ENCODE data around the gene C16orf96.
"Not testable (repeated sequence)": the region's sequence is repeated elsewhere in the genome, so short reads cannot be mapped to it uniquely, and the experiment has no call there.

Gene C16orf96

DNA sequence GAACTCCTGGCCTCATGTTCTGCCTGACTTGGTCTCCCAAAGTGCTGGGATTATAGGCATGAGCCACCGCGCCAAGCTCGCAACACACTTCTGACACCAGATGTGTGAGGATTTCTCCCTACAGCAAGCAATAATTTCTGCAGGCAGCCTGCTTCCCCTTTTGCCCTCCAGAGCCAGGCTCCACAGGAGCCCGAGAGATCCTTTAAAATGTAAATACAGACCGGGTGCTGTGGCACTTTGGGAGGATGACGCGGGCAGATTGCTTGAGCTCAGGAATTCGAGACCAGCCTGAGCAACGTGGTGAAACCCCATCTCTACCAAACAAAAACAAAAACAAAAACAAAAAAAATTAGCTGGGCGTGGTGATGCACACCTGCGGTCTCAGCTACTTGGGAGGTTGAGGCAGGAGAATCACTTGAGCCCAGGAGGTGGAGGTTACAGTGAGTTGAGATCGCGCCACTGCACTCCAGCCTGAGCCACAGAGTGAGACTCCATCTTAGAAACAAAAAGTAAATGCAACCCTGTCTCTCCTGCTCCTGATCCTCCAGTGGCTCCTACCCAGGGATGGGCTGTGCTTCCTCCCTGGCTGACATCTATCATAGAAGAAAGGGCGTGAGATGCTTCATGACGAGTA, 14.7 kb downstream of the C16orf96 start:
- DNase-seq (ENCODE audit: low spot score) = no peak
- TF ChIP-seq, protein P1, sequence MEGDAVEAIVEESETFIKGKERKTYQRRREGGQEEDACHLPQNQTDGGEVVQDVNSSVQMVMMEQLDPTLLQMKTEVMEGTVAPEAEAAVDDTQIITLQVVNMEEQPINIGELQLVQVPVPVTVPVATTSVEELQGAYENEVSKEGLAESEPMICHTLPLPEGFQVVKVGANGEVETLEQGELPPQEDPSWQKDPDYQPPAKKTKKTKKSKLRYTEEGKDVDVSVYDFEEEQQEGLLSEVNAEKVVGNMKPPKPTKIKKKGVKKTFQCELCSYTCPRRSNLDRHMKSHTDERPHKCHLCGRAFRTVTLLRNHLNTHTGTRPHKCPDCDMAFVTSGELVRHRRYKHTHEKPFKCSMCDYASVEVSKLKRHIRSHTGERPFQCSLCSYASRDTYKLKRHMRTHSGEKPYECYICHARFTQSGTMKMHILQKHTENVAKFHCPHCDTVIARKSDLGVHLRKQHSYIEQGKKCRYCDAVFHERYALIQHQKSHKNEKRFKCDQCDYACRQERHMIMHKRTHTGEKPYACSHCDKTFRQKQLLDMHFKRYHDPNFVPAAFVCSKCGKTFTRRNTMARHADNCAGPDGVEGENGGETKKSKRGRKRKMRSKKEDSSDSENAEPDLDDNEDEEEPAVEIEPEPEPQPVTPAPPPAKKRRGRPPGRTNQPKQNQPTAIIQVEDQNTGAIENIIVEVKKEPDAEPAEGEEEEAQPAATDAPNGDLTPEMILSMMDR (IDR thresholded peaks at IDR 0.05; ENCODE audit: borderline replicate concordance, control extremely low read depth, extremely low read depth, insufficient read depth, missing control alignments) = no peak

DNA sequence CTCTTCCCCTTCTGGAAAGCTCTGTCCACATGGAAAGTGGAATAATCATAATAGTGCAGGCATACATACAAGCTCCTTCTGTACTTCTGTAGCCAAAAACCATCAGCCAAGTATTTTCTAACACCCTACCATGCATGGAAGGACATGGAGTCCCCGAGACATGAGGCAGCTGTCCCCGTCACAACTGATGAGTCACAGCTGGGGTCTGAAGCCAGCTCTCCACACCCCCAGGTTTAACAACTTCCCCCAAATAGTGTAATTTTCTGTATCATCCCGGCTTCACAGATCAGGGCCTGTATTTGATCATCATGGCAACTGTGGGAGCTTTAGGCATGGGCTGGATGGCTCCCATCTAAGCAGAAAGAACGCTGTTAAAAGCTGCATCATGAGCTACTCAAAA, 16.6 kb downstream of the C16orf96 start:
- DNase-seq (ENCODE audit: low spot score) = peak; percentile 12
- in situ Hi-C loops (cut with MboI; ENCODE audit: low sequenced_read_pairs, unreplicated experiment) = no loop called here

More for the DNA sequence above, 14.7 kb downstream of the C16orf96 start:
- in situ Hi-C loops (cut with MboI; ENCODE audit: low sequenced_read_pairs, unreplicated experiment) = no loop called here

DNA sequence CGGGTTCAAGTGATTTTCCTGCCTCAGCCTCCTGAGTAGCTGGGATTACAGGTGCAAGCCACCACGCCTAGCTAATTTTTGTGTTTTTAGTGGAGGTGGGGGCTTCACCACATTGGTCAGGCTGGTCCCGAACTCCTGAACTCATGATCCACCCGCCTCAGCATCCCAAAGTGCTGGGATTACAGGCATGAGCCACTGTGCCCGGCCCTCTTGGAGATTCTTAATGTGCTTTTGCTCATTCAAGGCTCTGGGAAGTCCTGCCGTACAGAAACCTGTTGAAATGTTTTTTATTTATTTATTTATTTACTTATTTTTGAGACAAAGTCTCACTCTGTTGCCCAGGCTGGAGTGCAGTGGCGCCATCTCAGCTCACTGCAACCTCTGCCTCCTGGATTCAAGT, 17.8 kb downstream of the C16orf96 start:
- in situ Hi-C loops (cut with MboI; ENCODE audit: low sequenced_read_pairs, unreplicated experiment); DNase-seq (ENCODE audit: low spot score): not testable (repeated sequence)

More for the DNA sequence above, 16.6 kb downstream of the C16orf96 start:
- TF ChIP-seq, protein P1 (IDR thresholded peaks at IDR 0.05; ENCODE audit: borderline replicate concordance, control extremely low read depth, extremely low read depth, insufficient read depth, missing control alignments) = no peak

DNA sequence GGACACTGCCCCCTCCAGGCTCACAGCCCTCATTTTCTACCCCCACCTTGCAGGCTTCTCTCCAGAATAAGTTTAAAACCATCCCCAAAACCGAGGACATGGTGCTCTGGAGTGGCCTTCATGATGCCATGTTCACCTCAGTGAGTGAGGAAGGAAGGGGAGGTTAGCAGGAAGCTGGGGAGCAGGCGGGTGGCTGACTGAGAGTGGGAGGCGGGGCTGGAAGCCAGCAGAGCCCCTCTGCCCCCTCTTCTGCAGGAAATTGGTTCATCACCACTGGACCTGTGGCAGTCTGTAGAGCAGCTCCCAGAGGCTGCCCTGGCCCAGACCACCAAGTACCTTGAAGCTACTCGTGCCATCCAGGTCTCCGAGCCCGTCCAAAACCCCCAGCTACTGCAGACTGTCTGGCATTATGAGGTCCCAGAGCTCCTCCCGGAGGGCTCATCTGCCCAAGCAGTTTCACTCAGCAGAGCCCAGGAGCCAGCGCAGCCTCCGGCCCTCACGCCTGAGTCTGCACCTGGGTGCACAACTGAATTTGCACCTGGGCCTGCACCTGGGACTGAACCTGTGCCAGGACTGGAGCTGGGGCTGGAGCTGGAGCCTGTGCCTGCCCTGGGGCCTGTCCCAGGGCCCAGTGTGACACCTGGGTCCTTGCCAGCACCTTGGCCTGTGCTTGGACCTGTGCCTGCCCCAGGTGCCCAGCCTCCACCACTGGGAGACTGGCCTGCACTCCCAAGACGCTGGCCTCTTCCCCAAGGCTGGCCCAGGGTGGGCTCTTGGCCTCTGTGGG, 19.0 kb downstream of the C16orf96 start:
- in situ Hi-C loops (cut with MboI; ENCODE audit: low sequenced_read_pairs, unreplicated experiment) = no loop called here
- peak; percentile 21 for DNase-seq (ENCODE audit: low spot score)
- TF ChIP-seq, protein P1 (IDR thresholded peaks at IDR 0.05; ENCODE audit: borderline replicate concordance, control extremely low read depth, extremely low read depth, insufficient read depth, missing control alignments) = no peak

DNA sequence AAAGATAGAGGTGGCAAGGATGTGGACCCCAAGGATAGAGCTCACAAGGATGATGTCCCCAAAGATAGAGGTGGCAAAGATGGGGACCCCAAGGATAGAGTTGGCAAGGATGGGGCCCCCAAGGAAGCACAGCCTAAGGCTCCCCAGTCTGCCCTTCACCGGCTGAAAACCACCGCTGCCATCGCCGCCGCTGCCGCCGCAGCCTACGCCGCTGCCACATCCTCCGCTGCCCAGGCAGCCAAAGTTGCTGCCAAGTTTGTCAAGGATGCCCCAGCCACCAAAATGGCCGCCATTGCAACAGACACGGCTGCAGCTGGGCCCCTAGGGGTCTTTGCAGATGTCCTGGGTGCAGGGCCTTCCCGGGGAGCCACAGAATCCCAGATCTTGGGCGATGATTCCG, 19.9 kb downstream of the C16orf96 start:
- in situ Hi-C loops (cut with MboI; ENCODE audit: low sequenced_read_pairs, unreplicated experiment) = no loop called here
- TF ChIP-seq, protein P1 (IDR thresholded peaks at IDR 0.05; ENCODE audit: borderline replicate concordance, control extremely low read depth, extremely low read depth, insufficient read depth, missing control alignments) = no peak
- DNase-seq (ENCODE audit: low spot score) = no peak

DNA sequence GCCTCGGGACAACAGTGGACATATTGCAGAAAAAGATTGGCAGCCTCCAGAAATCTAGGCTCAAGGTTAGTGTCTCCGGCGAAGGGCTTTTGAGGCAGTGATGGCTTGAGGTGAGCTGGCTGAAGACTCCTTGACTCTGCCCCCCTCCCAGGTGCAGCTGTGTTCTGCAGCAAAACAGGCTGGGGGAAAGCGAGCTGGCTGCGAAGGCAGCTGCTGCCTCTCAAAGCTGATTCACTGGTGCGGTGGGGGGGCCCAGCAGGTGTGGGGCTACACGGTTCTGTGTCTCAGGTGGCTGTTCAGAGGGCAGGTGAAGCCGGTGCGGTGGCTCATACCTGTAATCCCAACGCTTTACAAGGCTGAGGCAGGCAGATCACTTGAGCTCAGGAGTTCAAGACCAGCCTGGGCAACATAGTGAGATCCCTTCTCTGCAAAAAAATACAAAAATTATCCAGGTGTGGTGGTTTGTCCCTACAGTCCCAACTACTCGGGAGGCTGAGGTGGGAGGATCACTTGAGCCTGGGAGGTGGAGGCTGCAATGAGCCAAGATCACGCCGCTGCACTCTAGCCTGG, 22.9 kb downstream of the C16orf96 start:
- DNase-seq (ENCODE audit: low spot score) = peak; percentile 20
- TF ChIP-seq, protein P1 (IDR thresholded peaks at IDR 0.05; ENCODE audit: borderline replicate concordance, control extremely low read depth, extremely low read depth, insufficient read depth, missing control alignments) = no peak
- in situ Hi-C loops (cut with MboI; ENCODE audit: low sequenced_read_pairs, unreplicated experiment) = no loop called here

DNA sequence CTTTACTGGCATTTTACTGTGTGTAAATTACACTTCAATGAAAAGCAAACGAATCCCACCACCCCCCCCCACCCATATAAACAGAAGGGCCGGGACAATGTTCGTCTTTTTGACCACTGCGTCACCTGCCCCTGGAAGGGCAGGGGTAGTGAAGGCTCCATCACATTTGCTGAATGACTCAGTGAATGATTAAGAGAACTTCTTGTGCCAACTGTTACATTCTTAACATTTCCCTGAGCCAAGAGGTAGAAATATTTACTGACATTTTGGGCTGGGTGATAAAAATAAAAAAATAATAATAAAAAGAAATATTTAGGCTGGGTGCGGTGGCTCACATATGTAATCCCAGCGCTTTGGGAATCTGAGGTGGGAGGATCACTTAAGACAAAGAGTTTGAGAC, 24.1 kb downstream of the C16orf96 start:
- TF ChIP-seq, protein P1 (IDR thresholded peaks at IDR 0.05; ENCODE audit: borderline replicate concordance, control extremely low read depth, extremely low read depth, insufficient read depth, missing control alignments) = no peak
- in situ Hi-C loops (cut with MboI; ENCODE audit: low sequenced_read_pairs, unreplicated experiment) = no loop called here
- DNase-seq (ENCODE audit: low spot score) = no peak

All from GM13976 (cell line).